ENCODE results near the gene POU2F3. TPM values are rescaled to one million over a fixed set of nuclear protein-coding genes. Genes with fewer than 3 reads are reported as not detected.
A peak's percentile ranks its signal among the peaks of the same experiment; 100 is the strongest.

Gene POU2F3
- total and polyA plus RNA-seq, 8 donors = 0.18 to 1.9 (median 1.3) TPM; not detected in 2

GRCh38 chr11:120211522-120212258, 28.2 kb upstream of the POU2F3 start:
- DNase-seq = no peak
- H3K27ac ChIP-seq = peak overlapping the region; percentile 79 to 93 (median 88)
- H3K4me3 ChIP-seq = peak overlapping the region; percentile 70 to 89 (median 76)
- intact Hi-C loops (cut with DNase I; ENCODE audit: low total_unique reads) = no loop called here
- H3K4me1 ChIP-seq = peaks cover 25 to 86% (median 74%) of the 10 kb centered on the region in 4 donors
- H3K9me3 ChIP-seq = no peaks in the 10 kb centered on the region
- WGBS, 5 donors = 7 to 16% (median 9%) methylated on average over 9 to 18 of the region's 18 CpGs
- TF ChIP-seq EP300 (IDR thresholded peaks at IDR 0.05) = no peak
- peak in 1 of 3 donors; percentile 7 for TF ChIP-seq POLR2AphosphoS5 (IDR thresholded peaks at IDR 0.05)
- peaks cover 0 to 10% (median 7%) of the 10 kb centered on the region in 4 donors for H3K36me3 ChIP-seq
- H3K27me3 ChIP-seq = peaks cover 0 to 6% (median 0%) of the 10 kb centered on the region in 3 donors

GRCh38 chr11:120212259-120212878, 27.6 kb upstream of the POU2F3 start:
- no peak for DNase-seq
- H3K9me3 ChIP-seq = no peaks in the 10 kb centered on the region
- H3K36me3 ChIP-seq = peaks cover 0 to 10% (median 7%) of the 10 kb centered on the region in 4 donors
- 24 to 42% (median 32%) methylated on average over 12 to 13 of the region's 13 CpGs for WGBS, 5 donors
- peak overlapping the region; percentile 70 to 89 (median 76) for H3K4me3 ChIP-seq
- peaks cover 28 to 92% (median 79%) of the 10 kb centered on the region in 4 donors for H3K4me1 ChIP-seq
- intact Hi-C loops (cut with DNase I; ENCODE audit: low total_unique reads) = no loop called here
- peaks cover 0 to 6% (median 0%) of the 10 kb centered on the region in 3 donors for H3K27me3 ChIP-seq
- TF ChIP-seq POLR2AphosphoS5 (IDR thresholded peaks at IDR 0.05) (no peak), EP300 (IDR thresholded peaks at IDR 0.05) (no peak), CTCF (IDR thresholded peaks at IDR 0.05) (no peak)
- peak overlapping the region; percentile 55 to 93 (median 88) for H3K27ac ChIP-seq

- H3K9me3 ChIP-seq = no peaks in the 10 kb centered on the region
- H3K36me3 ChIP-seq = peaks cover 0 to 10% (median 7%) of the 10 kb centered on the region in 4 donors
- peaks cover 0 to 6% (median 0%) of the 10 kb centered on the region in 3 donors for H3K27me3 ChIP-seq
- peak overlapping the region; percentile 70 to 89 (median 76) for H3K4me3 ChIP-seq
- WGBS, 5 donors = 51 to 65% (median 58%) methylated on average over 2 of the region's 2 CpGs
- no peak for DNase-seq
- intact Hi-C loops (cut with DNase I; ENCODE audit: low total_unique reads) = no loop called here
- TF ChIP-seq POLR2A (IDR thresholded peaks at IDR 0.05) (no peak), CTCF (IDR thresholded peaks at IDR 0.05) (no peak), EP300 (IDR thresholded peaks at IDR 0.05) (no peak), POLR2AphosphoS5 (IDR thresholded peaks at IDR 0.05) (no peak)
- H3K4me1 ChIP-seq = peaks cover 28 to 92% (median 82%) of the 10 kb centered on the region in 4 donors
- peak overlapping the region in 4 of 5 donors; percentile 80 to 93 (median 89) for H3K27ac ChIP-seq
Measured at GRCh38 chr11:120212926-120213325, 27.0 kb upstream of the POU2F3 start.

GRCh38 chr11:120214581-120214980, 25.4 kb upstream of the POU2F3 start:
- Histone ChIP-seq H3K4me1 (peaks cover 33 to 92% (median 85%) of the 10 kb centered on the region in 4 donors), H3K27me3 (peaks cover 0 to 6% (median 0%) of the 10 kb centered on the region in 3 donors), H3K9me3 (no peaks in the 10 kb centered on the region), H3K4me3 (peak overlapping the region in 1 of 4 donors; percentile 89), H3K36me3 (peaks cover 0 to 10% (median 7%) of the 10 kb centered on the region in 4 donors), H3K27ac (peak overlapping the region in 1 of 5 donors; percentile 78)
- intact Hi-C loops (cut with DNase I; ENCODE audit: low total_unique reads) = no loop called here
- DNase-seq = no peak
- TF ChIP-seq POLR2AphosphoS5 (IDR thresholded peaks at IDR 0.05) (no peak), CTCF (IDR thresholded peaks at IDR 0.05) (no peak), POLR2A (IDR thresholded peaks at IDR 0.05) (no peak), EP300 (IDR thresholded peaks at IDR 0.05) (no peak)
- 87 to 94% (median 89%) methylated on average over 7 of the region's 7 CpGs for WGBS, 5 donors

All from stomach (tissue), 9 donors.